GM18499 (cell line): Measurements from ENCODE around the gene KIF25.

ENCODE experiments used
- ATAC-seq: cut with Tn5 transposase; IDR thresholded peaks from one replicate; pipeline ENCODE4 v1.9.1; 2021; ENCODE audit warnings: moderate number of reproducible peaks; ENCODE audit not compliant: insufficient read depth, unreplicated experiment

Gene KIF25

DNA sequence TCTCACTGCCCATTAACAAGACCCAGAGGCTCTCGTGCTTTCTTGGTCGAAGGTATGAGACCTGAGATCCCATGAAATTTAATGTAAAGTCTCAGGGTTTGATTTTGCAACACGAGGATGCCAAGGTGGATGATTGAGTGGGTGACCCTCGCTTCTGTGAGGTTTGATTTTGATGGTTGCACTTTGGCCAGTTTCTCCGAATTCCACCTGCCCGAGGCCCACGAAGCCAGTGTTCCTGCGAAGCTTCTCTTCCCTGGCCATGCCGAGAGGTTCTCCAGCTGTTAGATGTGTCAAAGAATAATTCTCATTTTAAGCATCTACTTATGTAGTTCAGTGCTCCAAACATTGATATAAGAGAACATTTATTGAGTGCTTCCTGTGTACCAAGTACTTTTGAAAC is at the start of gene KIF25:
Gene KIF25 (plus strand): TSS at position 30 of the 400 bp plus-strand sequence. CDS start 31,915 bp downstream, outside the sequence.
- no peak for ATAC-seq

GRCh38 chr6:167947716-167948115 is 49.8 kb upstream of the KIF25 start:
- no peak for ATAC-seq

GRCh38 chr6:167948716-167949115 is 48.8 kb upstream of the KIF25 start:
- no peak for ATAC-seq

DNA sequence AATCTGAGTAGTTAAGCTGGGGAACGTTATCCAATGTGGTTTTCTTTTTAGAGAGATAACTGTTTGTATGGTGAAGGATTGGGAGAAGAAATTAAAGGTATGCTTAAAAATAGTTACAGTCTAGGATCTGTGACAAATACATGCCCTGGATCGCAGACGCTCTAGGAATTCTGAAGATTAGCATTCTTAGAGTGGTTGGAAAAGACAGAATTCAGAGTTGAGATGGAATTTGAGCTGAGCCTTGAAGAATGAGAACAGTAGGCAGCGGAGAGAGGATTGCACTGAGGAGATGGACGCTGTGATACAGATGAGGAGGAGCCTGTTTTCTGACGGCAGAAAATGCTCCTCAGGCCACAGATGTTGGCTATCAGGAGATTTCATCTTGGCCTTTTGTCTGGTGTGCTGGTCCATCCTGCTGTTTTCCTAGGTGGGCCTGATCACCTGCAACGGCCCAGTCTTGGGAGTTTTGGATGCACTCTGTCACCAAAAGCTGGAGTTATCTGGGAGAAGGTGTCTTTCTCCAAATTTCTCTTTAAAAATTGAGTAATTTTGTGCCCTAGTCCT is 48.3 kb upstream of the KIF25 start:
- ATAC-seq = no peak

DNA sequence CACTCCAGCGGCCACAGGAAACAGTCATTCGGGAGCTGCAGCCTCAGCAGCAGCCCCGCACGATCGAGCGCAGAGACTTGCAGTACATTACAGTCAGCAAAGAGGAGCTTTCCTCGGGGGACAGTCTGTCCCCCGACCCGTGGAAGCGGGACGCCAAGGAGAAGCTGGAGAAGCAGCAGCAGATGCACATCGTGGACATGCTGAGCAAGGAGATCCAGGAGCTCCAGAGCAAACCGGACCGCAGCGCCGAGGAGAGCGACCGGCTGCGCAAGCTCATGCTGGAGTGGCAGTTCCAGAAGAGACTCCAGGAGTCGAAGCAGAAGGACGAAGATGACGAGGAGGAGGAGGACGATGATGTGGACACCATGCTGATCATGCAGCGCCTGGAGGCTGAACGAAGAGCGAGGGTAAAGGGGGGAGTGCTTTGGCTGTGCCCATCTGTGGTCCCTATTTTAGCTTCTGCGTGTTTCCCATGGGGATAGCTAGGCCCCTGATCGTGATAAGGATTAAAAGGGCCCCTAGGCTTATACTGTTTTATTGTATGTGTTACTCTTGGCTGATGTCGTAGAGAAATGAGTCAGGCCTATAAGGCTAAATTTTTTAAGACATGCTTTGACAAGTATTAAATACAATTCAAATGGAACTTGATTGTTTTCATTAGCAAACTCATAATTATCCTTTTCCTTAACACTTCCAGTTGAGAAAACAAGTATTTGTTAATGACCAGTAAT is 45.5 kb upstream of the KIF25 start:
- ATAC-seq = no peak

- no peak for ATAC-seq
These were observed 45.0 kb upstream of the KIF25 start for GRCh38 chr6:167952512-167952859.

DNA sequence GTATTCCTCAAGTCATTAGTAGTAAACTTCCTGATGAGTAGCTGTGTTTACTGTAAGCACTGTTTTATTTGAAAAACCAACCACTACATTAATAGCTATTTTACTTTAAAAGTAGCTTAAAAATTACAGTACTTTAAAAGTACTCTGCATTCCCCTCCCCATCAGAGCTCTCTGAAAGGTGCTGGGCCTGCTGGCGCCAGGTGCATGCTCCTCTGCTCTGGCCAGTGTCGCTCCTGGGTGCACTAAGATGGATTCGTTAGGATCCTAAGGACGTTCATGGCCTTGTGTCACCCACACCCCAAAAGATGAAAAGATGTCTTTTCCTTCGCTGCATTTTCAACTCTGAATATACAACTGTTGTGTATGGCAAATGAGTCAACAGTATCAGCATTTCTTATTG is 43.9 kb upstream of the KIF25 start:
- no peak for ATAC-seq

DNA sequence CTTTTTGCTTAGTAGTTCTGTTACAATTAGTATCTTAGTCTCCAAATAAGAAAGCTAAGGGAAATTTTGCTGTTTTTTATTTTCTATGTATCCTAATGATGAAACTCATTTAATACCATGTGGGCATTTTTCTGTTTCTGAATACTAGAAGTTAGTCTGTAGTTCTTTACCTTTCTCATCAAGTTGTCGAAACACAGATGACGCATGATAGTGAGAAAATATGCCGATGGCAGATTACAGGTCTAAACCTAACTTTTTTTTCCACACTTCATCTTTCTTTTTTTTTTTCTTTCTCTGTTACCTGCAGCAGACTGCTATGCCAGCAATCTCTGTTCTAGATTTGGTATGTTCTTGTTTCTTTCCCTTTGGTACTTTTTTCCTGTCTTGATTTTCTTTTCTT is 43.3 kb upstream of the KIF25 start:
- ATAC-seq = no peak

GRCh38 chr6:167956491-167956890 is 41.0 kb upstream of the KIF25 start:
- ATAC-seq = no peak

DNA sequence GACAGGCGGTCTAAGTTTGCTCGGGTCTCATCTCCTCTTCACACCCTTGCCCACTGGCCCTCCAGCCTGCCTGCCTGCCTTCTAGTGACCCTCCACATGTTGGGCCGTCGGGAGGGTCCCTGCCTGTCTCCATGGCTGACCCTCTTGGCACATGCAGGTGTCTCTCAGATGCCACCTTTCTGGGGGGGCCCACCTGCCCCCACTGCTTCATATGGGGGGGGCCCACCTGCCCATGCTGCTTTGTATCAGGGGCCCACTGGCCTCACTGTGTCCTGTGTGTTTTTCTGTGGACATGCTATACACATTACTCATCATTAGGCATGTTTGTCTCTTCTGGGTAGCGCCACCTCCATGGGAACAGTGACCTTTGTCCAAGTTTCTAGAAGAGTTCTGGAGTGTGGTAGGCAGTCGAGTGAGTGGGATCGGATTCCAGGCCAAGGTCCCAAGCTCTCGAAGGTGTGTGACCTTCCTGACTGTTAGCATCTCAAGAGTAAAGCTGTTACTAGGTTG is 40.4 kb upstream of the KIF25 start:
- ATAC-seq = no peak

GRCh38 chr6:167957626-167958025 is 39.8 kb upstream of the KIF25 start:
- no peak for ATAC-seq

GRCh38 chr6:167960579-167960978 is 36.9 kb upstream of the KIF25 start:
- no peak for ATAC-seq

- ATAC-seq = no peak
These were observed 34.8 kb upstream of the KIF25 start for GRCh38 chr6:167962711-167963110.

- ATAC-seq = no peak
These were observed 33.8 kb upstream of the KIF25 start for GRCh38 chr6:167963589-167964057.

GRCh38 chr6:167965592-167966539 is 31.6 kb upstream of the KIF25 start:
- ATAC-seq = no peak

DNA sequence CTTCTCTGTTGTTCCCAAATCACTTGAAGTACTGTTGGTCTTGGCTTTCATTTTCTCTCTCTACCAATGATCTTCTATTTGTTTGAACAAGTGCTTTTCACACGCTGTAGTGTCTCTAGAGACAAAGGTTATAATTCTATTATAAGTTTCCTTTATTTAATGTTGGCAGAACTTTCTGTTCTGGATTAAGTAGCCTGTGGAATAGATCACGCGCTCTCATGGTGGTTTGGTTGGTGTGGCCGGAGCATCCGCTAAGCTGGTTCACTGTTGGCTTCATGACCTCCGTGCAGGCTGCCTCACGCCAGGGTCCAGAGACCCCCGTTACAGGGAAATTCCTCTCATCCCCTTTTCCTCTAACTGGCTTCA is 30.9 kb upstream of the KIF25 start:
- no peak for ATAC-seq

DNA sequence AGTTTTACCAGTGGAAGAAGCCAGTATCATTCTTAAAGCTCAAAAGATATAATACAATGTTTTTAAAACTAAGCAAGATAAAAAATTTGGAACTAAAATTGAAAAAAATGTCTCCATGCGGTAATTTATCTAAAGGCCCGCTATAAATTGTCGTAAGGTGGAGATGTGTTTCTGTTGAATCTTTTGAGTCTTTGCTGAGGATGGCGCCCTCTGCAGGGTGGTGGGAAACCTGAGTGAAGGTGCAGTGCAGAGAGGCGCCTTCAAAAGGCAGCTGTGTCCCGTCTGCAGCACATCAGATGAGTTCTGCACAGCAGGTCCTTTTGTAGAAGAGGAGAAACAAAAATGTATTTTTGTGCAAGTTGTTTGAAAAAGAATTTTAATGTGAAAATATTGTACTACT is 29.4 kb upstream of the KIF25 start:
- ATAC-seq = no peak

GRCh38 chr6:167970230-167970629 is 27.2 kb upstream of the KIF25 start:
- no peak for ATAC-seq

DNA sequence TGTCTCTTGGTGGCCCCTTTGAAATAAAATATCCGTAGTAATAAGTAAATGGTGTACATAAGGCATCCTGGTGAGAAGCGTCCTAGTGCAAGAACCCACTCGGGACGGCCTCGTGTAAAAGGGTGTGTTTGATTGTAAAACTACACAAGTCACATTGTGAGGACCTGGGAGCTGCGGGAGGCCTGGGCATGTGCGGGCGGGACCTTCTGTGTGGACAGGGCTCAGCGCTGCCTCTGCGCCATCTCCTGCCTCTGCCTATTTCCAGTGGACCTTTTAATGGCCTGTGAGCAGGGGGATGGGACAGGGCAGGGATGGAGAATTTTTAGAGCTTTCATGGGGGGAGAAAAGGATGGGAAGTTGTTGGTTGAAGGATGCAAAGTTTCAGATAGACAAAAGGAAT is 25.3 kb upstream of the KIF25 start:
- ATAC-seq = no peak

DNA sequence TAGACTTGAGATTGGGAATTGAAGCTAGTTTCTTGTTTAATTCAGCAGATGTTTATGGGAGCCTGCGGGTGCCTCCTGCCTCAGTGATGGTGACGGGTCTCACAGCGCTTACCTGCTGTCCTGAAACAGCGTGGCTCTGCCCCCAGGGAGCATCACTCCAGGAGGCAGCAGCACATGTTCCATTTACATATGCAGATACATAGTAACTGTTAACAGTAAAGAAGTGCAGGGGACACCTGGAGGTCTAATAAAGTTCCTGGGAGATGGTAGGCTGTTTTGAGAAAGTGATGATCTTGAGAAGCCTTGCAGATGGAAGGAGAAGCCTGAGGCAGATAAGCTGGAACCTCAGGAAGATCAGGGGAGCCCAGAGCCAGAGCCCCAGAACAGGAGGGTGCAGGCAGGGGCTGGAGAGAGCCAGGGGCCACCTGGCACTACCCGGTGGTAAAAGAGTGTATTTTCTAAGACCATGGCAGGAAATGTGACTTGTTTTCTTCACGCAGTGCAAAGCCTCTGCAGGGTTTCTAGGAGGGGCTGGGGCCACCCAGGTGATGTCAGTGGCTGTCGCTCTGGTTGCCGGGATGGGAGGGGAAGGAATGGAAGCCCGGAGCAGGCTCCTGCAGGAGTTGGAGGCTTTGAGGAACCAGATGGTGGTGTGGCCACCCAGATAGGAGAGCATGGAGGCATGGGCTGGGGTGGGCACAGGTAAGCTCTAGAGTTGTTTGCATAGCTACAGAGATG is 24.2 kb upstream of the KIF25 start:
- no peak for ATAC-seq
